ENCODE results near the gene PRSS33. TPM values are rescaled to one million over a fixed set of nuclear protein-coding genes. Genes with fewer than 3 reads are reported as not detected.

Gene PRSS33
- total and polyA plus RNA-seq, 8 donors = 0.13 to 0.75 (median 0.25) TPM; not detected in 2

DNA sequence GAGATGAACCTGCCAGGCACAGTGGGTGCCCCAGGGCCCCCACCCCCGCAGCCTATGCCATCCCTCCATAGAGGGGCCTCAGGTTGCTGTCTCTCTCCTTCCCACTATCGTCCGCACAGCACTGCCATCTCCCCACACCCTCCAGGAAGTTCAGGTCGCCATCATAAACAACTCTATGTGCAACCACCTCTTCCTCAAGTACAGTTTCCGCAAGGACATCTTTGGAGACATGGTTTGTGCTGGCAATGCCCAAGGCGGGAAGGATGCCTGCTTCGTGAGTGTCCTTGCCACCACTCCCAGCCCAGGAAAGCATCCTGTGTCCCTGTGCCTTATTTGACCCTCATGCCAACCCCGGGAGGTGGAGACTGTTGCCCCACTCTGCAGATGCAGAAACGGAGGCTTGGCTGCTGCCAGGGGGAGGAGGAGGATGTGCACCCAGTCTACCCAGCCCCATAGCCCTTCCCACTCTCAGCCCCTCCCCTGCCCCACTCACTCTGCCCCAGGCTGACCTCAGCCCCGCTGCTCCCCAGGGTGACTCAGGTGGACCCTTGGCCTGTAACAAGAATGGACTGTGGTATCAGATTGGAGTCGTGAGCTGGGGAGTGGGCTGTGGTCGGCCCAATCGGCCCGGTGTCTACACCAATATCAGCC lies 33.6 kb upstream of the PRSS33 start:
- ATAC-seq = no peak
- intact Hi-C loops (cut with DNase I) = no loop called here
- H3K27me3 ChIP-seq = peaks cover 0 to 44% of the 10 kb centered on the region in 2 donors
- no peaks in the 10 kb centered on the region for H3K36me3 ChIP-seq
- peak in 1 of 4 donors; percentile 53 for DNase-seq
- no peaks in the 10 kb centered on the region for H3K4me1 ChIP-seq
- TF ChIP-seq, protein P1, sequence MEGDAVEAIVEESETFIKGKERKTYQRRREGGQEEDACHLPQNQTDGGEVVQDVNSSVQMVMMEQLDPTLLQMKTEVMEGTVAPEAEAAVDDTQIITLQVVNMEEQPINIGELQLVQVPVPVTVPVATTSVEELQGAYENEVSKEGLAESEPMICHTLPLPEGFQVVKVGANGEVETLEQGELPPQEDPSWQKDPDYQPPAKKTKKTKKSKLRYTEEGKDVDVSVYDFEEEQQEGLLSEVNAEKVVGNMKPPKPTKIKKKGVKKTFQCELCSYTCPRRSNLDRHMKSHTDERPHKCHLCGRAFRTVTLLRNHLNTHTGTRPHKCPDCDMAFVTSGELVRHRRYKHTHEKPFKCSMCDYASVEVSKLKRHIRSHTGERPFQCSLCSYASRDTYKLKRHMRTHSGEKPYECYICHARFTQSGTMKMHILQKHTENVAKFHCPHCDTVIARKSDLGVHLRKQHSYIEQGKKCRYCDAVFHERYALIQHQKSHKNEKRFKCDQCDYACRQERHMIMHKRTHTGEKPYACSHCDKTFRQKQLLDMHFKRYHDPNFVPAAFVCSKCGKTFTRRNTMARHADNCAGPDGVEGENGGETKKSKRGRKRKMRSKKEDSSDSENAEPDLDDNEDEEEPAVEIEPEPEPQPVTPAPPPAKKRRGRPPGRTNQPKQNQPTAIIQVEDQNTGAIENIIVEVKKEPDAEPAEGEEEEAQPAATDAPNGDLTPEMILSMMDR (IDR thresholded peaks at IDR 0.05) = no peak
- no peak overlapping the region for H3K4me3 ChIP-seq
- H3K27ac ChIP-seq = no peak overlapping the region
- H3K9me3 ChIP-seq = no peaks in the 10 kb centered on the region

DNA sequence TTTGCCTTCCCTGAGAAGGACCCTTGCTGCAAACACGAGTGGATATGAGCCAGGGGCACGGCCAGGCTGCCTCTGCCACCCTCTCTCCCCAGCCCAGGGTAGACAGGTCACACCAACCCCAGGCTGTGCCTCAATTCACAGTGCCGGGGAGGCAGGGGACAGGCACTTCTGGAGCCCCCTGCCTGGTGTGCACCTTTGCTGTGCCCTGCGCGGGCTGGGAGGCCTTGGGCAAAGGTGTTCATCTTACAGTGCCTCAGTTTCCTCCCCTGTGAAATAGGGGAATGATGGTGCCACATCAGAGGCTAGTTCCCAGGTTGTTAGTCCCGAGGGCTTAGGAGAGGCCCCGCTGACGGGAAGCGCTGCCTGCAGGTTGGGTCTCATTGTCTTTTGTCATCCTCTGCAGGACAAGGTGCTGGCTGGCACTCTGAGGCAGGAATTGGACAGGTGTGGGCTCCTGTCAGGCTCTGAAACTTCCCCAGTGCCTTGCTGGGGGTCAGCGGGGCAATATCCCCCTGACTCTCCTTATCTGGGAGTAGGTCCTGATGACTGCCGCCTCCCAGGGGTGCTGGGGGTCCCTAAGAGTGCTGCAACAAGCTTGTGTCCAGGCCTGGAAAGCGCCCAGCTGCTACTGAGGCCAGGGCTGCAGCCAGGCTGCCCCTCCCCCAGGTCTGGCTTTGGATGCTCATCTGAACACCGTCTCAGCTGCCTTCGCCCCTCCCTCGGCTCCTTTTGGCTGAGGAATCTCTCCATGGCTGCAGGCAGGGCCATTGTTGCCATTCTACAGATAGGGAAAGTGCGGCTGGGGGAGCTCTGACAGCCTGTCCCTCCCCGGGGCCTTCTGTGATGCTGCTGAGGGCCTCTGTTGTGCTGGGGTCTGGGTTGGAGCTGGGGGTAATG lies 32.8 kb upstream of the PRSS33 start:
- H3K27ac ChIP-seq = no peak overlapping the region

DNA sequence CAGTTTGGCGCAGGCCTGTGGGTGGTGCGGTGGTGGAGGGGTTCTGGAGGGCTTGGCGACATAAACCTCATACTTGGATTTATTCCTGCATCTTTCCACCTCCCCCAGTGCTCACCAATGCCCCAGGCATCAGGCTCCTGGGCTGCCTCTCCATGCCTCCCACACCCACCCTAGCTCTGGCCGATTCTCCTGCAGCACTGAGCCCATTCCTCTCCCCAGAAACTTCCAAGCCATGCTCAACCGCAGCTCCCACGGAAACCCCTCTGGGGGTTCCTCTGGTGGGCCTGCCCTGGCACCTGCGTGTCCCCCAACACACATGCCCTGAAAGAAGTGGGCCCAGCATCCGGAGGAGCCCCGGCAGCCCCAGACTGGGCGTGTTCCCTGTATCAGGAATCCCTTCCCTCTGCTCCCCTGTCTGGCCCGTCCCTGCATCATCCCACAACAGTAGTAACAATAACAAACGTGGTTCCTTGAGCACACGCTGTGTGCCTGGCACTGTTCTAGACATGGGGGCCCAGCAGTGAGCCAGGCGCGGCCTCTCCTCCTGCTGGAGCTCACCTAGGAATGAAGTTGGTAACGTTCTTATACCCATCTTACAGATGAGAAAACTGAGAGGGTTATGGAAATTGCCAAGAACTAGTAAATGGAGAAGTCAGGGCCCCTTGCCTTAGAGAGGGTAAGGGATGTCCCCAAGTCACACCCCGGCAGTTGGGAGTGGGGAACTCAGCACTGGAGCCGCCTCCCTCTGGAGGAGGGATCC lies 32.0 kb upstream of the PRSS33 start:
- intact Hi-C loops (cut with DNase I) = no loop called here
- Histone ChIP-seq H3K4me3 (no peak overlapping the region), H3K4me1 (no peaks in the 10 kb centered on the region), H3K27me3 (peaks cover 0 to 56% of the 10 kb centered on the region in 2 donors), H3K9me3 (no peaks in the 10 kb centered on the region), H3K27ac (no peak overlapping the region), H3K36me3 (no peaks in the 10 kb centered on the region)
- DNase-seq (peak in 1 of 4 donors; percentile 41), ATAC-seq (no peak)
- TF ChIP-seq, protein P1 (IDR thresholded peaks at IDR 0.05) = no peak

More for the DNA sequence above, 32.8 kb upstream of the PRSS33 start:
- H3K9me3 ChIP-seq = no peaks in the 10 kb centered on the region
- peak in 1 of 4 donors; percentile 57 for DNase-seq
- H3K27me3 ChIP-seq = peaks cover 0 to 48% of the 10 kb centered on the region in 2 donors
- no peaks in the 10 kb centered on the region for H3K36me3 ChIP-seq
- TF ChIP-seq, protein P1 (IDR thresholded peaks at IDR 0.05) = no peak
- H3K4me3 ChIP-seq = no peak overlapping the region
- no peak for ATAC-seq
- no peaks in the 10 kb centered on the region for H3K4me1 ChIP-seq
- intact Hi-C loops (cut with DNase I) = no loop called here

DNA sequence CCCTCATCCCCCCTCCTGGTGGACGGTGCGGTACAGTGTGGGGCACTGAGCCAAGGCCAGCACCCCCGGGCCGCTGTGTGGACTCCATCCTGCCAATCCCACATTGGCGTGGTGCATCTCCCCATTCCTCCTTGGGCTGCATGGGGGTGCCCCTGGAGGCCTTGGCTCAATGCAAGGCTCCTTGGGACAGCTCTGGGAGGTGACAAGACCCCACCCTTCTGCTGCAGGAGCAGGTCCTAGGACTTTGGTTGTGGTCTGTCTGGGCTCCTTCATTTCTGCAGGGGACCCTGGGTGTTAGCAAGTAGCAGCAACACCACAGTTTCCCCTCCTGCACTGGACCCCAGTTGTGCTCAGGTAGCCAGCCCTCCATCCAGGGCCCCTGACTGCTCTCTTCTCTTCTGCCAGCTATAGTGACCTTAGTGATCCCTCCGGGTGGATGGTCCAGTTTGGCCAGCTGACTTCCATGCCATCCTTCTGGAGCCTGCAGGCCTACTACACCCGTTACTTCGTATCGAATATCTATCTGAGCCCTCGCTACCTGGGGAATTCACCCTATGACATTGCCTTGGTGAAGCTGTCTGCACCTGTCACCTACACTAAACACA lies 31.0 kb upstream of the PRSS33 start:
- Histone ChIP-seq H3K4me1 (no peaks in the 10 kb centered on the region), H3K4me3 (no peak overlapping the region), H3K9me3 (no peaks in the 10 kb centered on the region), H3K27me3 (peaks cover 0 to 65% of the 10 kb centered on the region in 2 donors), H3K36me3 (no peaks in the 10 kb centered on the region), H3K27ac (no peak overlapping the region)
- TF ChIP-seq, protein P1 (IDR thresholded peaks at IDR 0.05) = no peak
- intact Hi-C loops (cut with DNase I) = no loop called here
- DNase-seq = no peak
- no peak for ATAC-seq

Data from left lung (tissue), 10 donors.